C1 segment of cervical spinal cord (tissue), 14 donors: ENCODE measurements around the gene ARMC5.
"Not testable (repeated sequence)": the region's sequence is repeated elsewhere in the genome, so short reads cannot be mapped to it uniquely, and the experiment has no call there.

Source experiments
- DNase-seq, 14 donors: peaks; one replicate each; lab custom pipeline; 2025; lab: John Stamatoyannopoulos, UW

ARMC5 gene

GRCh38 chr16:31458844-31459686, at the start of gene ARMC5:
Gene ARMC5, plus strand, starts transcription at chr16:31459501. Its CDS starts 24 bp downstream, at chr16:31459525.
- DNase-seq, result peak; percentile 75 to 99 (median 98)

GRCh38 chr16:31410082-31410481, 49.2 kb upstream of the ARMC5 start:
- DNase-seq, result no peak

GRCh38 chr16:31411024-31411844, 48.1 kb upstream of the ARMC5 start:
- DNase-seq, result no peak

- no peak for DNase-seq
Observed at GRCh38 chr16:31412750-31413149, 46.6 kb upstream of the ARMC5 start.

GRCh38 chr16:31413381-31413780, 45.9 kb upstream of the ARMC5 start:
- no peak for DNase-seq

GRCh38 chr16:31413943-31414342, 45.4 kb upstream of the ARMC5 start:
- no peak for DNase-seq

- DNase-seq, result no peak
Observed at GRCh38 chr16:31414706-31415105, 44.6 kb upstream of the ARMC5 start.

GRCh38 chr16:31416371-31416770, 42.9 kb upstream of the ARMC5 start:
- no peak for DNase-seq

GRCh38 chr16:31417036-31417435, 42.3 kb upstream of the ARMC5 start:
- DNase-seq, result not testable (repeated sequence)

- DNase-seq, result no peak
Observed at GRCh38 chr16:31417916-31418315, 41.4 kb upstream of the ARMC5 start.

- DNase-seq, result no peak
Observed at GRCh38 chr16:31420037-31420436, 39.3 kb upstream of the ARMC5 start.

- DNase-seq, result no peak
Observed at GRCh38 chr16:31421587-31421986, 37.7 kb upstream of the ARMC5 start.

GRCh38 chr16:31423241-31423640, 36.1 kb upstream of the ARMC5 start:
- no peak for DNase-seq

- DNase-seq, result no peak
Observed at GRCh38 chr16:31423801-31424200, 35.5 kb upstream of the ARMC5 start.

GRCh38 chr16:31427441-31428278, 31.6 kb upstream of the ARMC5 start:
- peak in 12 of 14 donors; percentile 8 to 71 (median 32) for DNase-seq

- peak in 1 of 14 donors; percentile 46 for DNase-seq
Observed at GRCh38 chr16:31428279-31428597, 31.1 kb upstream of the ARMC5 start, which contains the start of gene COX6A2. Gene COX6A2, minus strand, starts transcription at chr16:31428360. Its CDS starts 35 bp downstream, at chr16:31428325.

GRCh38 chr16:31428638-31429247, 30.6 kb upstream of the ARMC5 start:
- peak in 1 of 14 donors; percentile 46 for DNase-seq

GRCh38 chr16:31429314-31429713, 30.0 kb upstream of the ARMC5 start:
- DNase-seq, result peak in 1 of 14 donors; percentile 52

GRCh38 chr16:31429796-31430195, 29.5 kb upstream of the ARMC5 start:
- DNase-seq, result no peak

GRCh38 chr16:31430380-31431052, 28.8 kb upstream of the ARMC5 start:
- no peak for DNase-seq
